Gastrocnemius medialis (tissue), 4 donors: ENCODE data around the gene LTB4R2.

ENCODE experiments used
- CTCF ChIP-seq, 5 experiments: fragments of 450-650 bp in 3 of 5; fragments of 200-600 bp in 2 of 5; sonication (generic) in 2 of 5; IDR thresholded peaks in 4 of 5; conservative IDR thresholded peaks in 1 of 5; 1 replicate in 4 of 5; 2 replicates in 1 of 5; pipeline ENCODE4 v1.5.1; 2016 to 2019; ENCODE audit warnings: antibody characterized with exemption in 5 of 5, mild to moderate bottlenecking in 3 of 5, moderate library complexity in 3 of 5
- POLR2A ChIP-seq, 2 donors: fragments of 450-650 bp; IDR thresholded peaks; one replicate each; pipeline ENCODE4 v1.6.1; 2017; ENCODE audit warnings: antibody characterized with exemption in 2 of 2, mild to moderate bottlenecking in 2 of 2, moderate library complexity in 2 of 2

GRCh38 chr14:24325041-24325530, 15.1 kb downstream of the LTB4R2 start:
- TF ChIP-seq POLR2A (IDR thresholded peaks at IDR 0.05), result no peak
- TF ChIP-seq CTCF (IDR thresholded peaks at IDR 0.05 in 4 of 5, conservative IDR thresholded peaks at IDR 0.05 in 1 of 5), result no peak
